Measurements from ENCODE around the gene RNU1-4.

DNA sequence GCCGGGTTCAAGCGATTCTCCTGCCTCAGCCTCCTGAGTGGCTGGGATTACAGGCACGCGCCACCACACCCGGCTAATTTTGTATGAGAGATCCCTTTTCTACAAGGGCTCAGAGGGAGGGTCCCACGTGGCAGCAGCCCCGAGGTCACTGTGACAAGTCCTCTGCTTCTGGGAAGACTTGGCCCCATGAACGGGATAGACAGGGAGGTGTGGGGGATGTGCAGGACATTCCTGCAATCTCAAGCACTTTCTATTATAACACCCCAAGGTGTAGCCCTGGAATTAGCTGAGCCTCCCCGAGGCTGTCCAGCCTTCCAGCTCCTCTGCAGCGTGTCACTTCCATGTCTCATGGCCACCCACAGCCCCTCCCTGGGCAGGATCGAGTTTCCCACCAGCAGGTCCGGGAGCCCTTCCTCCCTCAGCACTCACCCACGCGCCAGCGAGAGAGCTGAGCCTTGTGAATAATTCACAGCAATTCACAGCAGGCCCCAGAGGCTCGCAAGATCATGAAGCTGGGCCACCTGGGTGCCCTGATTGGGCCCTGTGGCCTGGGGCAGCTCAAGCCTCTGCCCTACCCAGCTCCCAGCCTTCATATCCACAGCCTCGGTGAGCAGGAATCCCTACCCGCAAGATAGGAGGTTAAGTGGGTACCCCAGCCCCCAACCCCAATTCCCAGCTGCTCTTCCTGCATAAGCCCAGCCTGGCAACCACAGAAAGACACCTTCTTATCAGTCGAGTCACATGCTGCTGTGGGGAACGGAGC, 22.8 kb upstream of the RNU1-4 start:
- TF ChIP-seq POLR2A (IDR thresholded peaks at IDR 0.05; ENCODE audit: low read depth, low read length) (no peak), EZH2 (IDR thresholded peaks at IDR 0.05; ENCODE audit: borderline replicate concordance, low read depth, low read length, severe bottlenecking) (no peak), GATA2 (IDR thresholded peaks at IDR 0.05; ENCODE audit: insufficient read depth, insufficient read length, low read depth, low read length) (no peak)
- TF ChIP-seq, protein P1, sequence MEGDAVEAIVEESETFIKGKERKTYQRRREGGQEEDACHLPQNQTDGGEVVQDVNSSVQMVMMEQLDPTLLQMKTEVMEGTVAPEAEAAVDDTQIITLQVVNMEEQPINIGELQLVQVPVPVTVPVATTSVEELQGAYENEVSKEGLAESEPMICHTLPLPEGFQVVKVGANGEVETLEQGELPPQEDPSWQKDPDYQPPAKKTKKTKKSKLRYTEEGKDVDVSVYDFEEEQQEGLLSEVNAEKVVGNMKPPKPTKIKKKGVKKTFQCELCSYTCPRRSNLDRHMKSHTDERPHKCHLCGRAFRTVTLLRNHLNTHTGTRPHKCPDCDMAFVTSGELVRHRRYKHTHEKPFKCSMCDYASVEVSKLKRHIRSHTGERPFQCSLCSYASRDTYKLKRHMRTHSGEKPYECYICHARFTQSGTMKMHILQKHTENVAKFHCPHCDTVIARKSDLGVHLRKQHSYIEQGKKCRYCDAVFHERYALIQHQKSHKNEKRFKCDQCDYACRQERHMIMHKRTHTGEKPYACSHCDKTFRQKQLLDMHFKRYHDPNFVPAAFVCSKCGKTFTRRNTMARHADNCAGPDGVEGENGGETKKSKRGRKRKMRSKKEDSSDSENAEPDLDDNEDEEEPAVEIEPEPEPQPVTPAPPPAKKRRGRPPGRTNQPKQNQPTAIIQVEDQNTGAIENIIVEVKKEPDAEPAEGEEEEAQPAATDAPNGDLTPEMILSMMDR (IDR thresholded peaks at IDR 0.05; ENCODE audit: extremely low read depth in 1 of 2, insufficient read depth in 1 of 2, low read depth in 1 of 2, low read length in 2 of 2), result no peak
- TF ChIP-seq, protein P2, sequence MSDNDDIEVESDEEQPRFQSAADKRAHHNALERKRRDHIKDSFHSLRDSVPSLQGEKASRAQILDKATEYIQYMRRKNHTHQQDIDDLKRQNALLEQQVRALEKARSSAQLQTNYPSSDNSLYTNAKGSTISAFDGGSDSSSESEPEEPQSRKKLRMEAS (IDR thresholded peaks at IDR 0.05; ENCODE audit: insufficient read depth, insufficient read length), result no peak
